Hindlimb muscle (tissue), 1 donor: ENCODE measurements around the gene TMIGD2. TPM values are rescaled to one million over a fixed set of nuclear protein-coding genes. Genes with fewer than 3 reads are reported as not detected.
"Not testable (repeated sequence)": the region's sequence is repeated elsewhere in the genome, so short reads cannot be mapped to it uniquely, and the experiment has no call there.

Experiments used
- DNase-seq: peaks from one replicate; pipeline ENCODE4 v3.0.0-alpha.2; 2013
- polyA plus RNA-seq: library from polyadenylated mRNA; unstranded; fragments of 120-200 nt; gene quantifications from one replicate; pipeline ENCODE4 v1.2.1, GENCODE V29; 2013; ENCODE audit not compliant: insufficient read length

Gene TMIGD2
- polyA plus RNA-seq, 1 donor, result 0.89 TPM

- no peak for DNase-seq
Observed at GRCh38 chr19:4266253-4267000, 35.8 kb downstream of the TMIGD2 start.

GRCh38 chr19:4264812-4265211 lies 37.4 kb downstream of the TMIGD2 start:
- no peak for DNase-seq

- DNase-seq, result no peak
Observed at GRCh38 chr19:4260613-4261191, 41.5 kb downstream of the TMIGD2 start.

- DNase-seq, result no peak
Observed at GRCh38 chr19:4258181-4258580, 44.0 kb downstream of the TMIGD2 start.

- no peak for DNase-seq
Observed at GRCh38 chr19:4257025-4257424, 45.2 kb downstream of the TMIGD2 start.

GRCh38 chr19:4256563-4256962 lies 45.6 kb downstream of the TMIGD2 start:
- DNase-seq, result no peak

DNA sequence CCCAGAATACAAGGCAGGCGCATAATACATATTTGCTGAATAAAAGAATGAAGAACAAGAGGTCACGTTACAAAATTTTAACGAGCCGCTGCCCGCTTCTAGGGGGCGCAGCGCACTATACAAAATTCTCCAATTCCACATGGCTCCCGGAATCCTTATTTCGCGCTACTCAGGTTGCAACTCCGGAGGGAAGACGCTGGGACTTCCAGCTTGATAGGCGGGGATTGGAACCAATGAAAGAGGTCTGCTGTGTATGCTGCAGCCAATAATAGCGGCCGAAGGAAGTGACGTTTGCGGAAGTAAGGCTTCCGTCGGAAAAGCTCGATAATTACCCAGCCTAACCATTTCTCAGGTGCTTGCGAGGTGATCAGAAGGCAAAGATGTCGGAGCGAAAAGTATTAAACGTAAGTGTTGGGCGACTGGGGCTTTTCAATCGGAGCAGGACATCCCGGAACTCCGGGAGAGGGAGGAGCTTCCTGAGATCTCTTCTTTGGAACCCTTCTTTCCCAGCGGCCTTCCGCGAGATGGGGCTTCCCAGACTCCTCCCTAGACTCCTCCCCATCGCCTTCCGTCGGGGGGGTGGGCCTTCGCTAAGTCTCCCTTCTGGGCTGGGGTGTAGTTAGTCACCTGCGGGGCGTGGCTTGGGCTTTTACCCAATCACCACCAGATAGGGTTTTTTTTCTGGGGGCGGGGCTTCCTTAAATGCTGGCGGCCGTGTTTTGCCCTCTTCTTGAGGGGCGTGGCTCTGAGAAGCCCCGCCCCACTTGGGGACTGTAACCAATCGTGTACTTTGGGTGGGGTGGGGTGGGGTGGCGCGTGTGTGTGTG lies 55.2 kb downstream of the TMIGD2 start, which contains the start of gene YJU2:
TSS of gene YJU2 (plus strand) at position 314 of the 827 bp plus-strand sequence. CDS start at position 381, 67 bp downstream.
- peak; percentile 98 for DNase-seq

DNA sequence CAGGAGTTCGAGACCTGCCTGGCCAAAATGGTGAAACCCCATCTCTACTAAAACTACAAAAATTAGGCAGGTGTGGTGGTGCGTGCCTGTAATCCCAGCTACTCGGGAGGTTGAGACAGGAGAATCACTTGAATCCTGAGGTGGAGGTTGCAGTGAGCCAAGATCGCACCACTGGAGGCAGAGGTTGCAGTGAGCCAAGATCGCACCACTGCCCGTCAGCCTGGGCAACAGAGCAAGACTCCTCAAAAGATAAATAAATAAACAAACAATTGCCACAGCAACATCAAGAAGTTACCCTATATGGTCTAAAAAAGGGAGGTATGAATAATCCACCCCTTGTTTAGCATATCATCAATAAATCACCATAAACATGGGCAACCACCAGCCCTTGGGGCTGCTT lies 56.3 kb downstream of the TMIGD2 start:
- DNase-seq, result not testable (repeated sequence)

Other genes with a start within 250 kb of the TMIGD2 start
- gene ZBTB7A, start 235.5 kb downstream of the TMIGD2 start, polyA plus RNA-seq, result 10.7 TPM
- 124 TPM for gene MAP2K2, start 178.3 kb downstream of the TMIGD2 start, polyA plus RNA-seq
- gene CREB3L3, start 148.8 kb downstream of the TMIGD2 start, polyA plus RNA-seq, result not detected
- 15.5 TPM for gene SIRT6, start 119.8 kb downstream of the TMIGD2 start, polyA plus RNA-seq
- 1.6 TPM for gene ANKRD24, start 119.7 kb downstream of the TMIGD2 start, polyA plus RNA-seq
- gene EBI3, start 72.9 kb downstream of the TMIGD2 start, polyA plus RNA-seq, result 0.72 TPM
- 14.9 TPM for gene YJU2, start 55.3 kb downstream of the TMIGD2 start, polyA plus RNA-seq
- 174 TPM for gene SHD, start 23.1 kb downstream of the TMIGD2 start, polyA plus RNA-seq
- gene FSD1, start 2.2 kb upstream of the TMIGD2 start, polyA plus RNA-seq, result 1.2 TPM
- gene STAP2, start 36.4 kb upstream of the TMIGD2 start, polyA plus RNA-seq, result 5.9 TPM
- 17.3 TPM for gene MPND, start 41.2 kb upstream of the TMIGD2 start, polyA plus RNA-seq
- gene SH3GL1, start 98.2 kb upstream of the TMIGD2 start, polyA plus RNA-seq, result 64.4 TPM
- 10.7 TPM for gene CHAF1A, start 100.3 kb upstream of the TMIGD2 start, polyA plus RNA-seq
- gene UBXN6, start 155.4 kb upstream of the TMIGD2 start, polyA plus RNA-seq, result 145 TPM
- 88.0 TPM for gene HDGFL2, start 169.9 kb upstream of the TMIGD2 start, polyA plus RNA-seq
- 8.8 TPM for gene PLIN4, start 216.1 kb upstream of the TMIGD2 start, polyA plus RNA-seq
- gene PLIN5, start 232.8 kb upstream of the TMIGD2 start, polyA plus RNA-seq, result 4.3 TPM
- gene LRG1, start 237.6 kb upstream of the TMIGD2 start, polyA plus RNA-seq, result 0.43 TPM